HCT116 (cell line): ENCODE measurements around the gene TCEA2.

Experiments used
- CEBPB ChIP-seq: IDR thresholded peaks from 2 replicates; pipeline ENCODE4 v1.6.1; 2012; ENCODE audit warnings: low read depth
- EGR1 ChIP-seq: IDR thresholded peaks from 2 replicates; pipeline ENCODE4 v1.6.1; 2012; ENCODE audit warnings: low read depth
- ELF1 ChIP-seq: IDR thresholded peaks from 2 replicates; pipeline ENCODE4 v1.6.1; 2012; ENCODE audit warnings: low read depth, borderline replicate concordance
- POLR2A ChIP-seq: IDR thresholded peaks from 2 replicates; pipeline ENCODE4 v1.7.0; 2011; ENCODE audit warnings: borderline replicate concordance; ENCODE audit not compliant: insufficient read depth, insufficient read length; ENCODE audit errors: extremely low read depth
- POLR2AphosphoS5 ChIP-seq: IDR thresholded peaks from 2 replicates; pipeline ENCODE4 v1.6.1; 2011; ENCODE audit warnings: mild to moderate bottlenecking, low read depth, low read length, moderate library complexity
- RAD21 ChIP-seq: IDR thresholded peaks from 2 replicates; pipeline ENCODE4 v1.6.1; 2012; ENCODE audit warnings: low read depth, mild to moderate bottlenecking
- SIN3A ChIP-seq: IDR thresholded peaks from 2 replicates; pipeline ENCODE4 v1.6.1; 2012; ENCODE audit warnings: low read depth
- SRF ChIP-seq: IDR thresholded peaks from 2 replicates; pipeline ENCODE4 v1.6.1; 2012; ENCODE audit warnings: low read depth
- YY1 ChIP-seq: IDR thresholded peaks from 2 replicates; pipeline ENCODE4 v1.6.1; 2011; ENCODE audit warnings: low read length, low read depth, moderate library complexity, mild to moderate bottlenecking; ENCODE audit not compliant: insufficient replicate concordance; ENCODE audit errors: extremely low read depth
- TF ChIP-seq, protein P1 (sequence below), 3 experiments: fragments of 200-600 bp in 1 of 3; sonication (generic) in 1 of 3; IDR thresholded peaks in 2 of 3; conservative IDR thresholded peaks in 1 of 3; 2 replicates each; pipeline ENCODE4 v1.5.1; 2012 to 2017; ENCODE audit warnings: low read depth in 2 of 3, low read length in 2 of 3, antibody characterized with exemption in 1 of 3, borderline replicate concordance in 1 of 3, control low read depth in 1 of 3, mild to moderate bottlenecking in 1 of 3, mixed read lengths in 1 of 3, mixed run types in 1 of 3, moderate library complexity in 1 of 3; ENCODE audit not compliant: insufficient read depth in 1 of 3
- TF ChIP-seq, protein P2 (sequence below): IDR thresholded peaks from 2 replicates; pipeline ENCODE4 v1.6.1; 2012
- TF ChIP-seq, protein P3 (sequence below): IDR thresholded peaks from 2 replicates; pipeline ENCODE4 v1.6.1; 2012; ENCODE audit warnings: low read depth
- TF ChIP-seq, protein P4 (sequence below): IDR thresholded peaks from 2 replicates; pipeline ENCODE4 v1.6.1; 2011; ENCODE audit warnings: mild to moderate bottlenecking, low read length, moderate library complexity; ENCODE audit not compliant: insufficient replicate concordance; ENCODE audit errors: extremely low read depth

DNA sequence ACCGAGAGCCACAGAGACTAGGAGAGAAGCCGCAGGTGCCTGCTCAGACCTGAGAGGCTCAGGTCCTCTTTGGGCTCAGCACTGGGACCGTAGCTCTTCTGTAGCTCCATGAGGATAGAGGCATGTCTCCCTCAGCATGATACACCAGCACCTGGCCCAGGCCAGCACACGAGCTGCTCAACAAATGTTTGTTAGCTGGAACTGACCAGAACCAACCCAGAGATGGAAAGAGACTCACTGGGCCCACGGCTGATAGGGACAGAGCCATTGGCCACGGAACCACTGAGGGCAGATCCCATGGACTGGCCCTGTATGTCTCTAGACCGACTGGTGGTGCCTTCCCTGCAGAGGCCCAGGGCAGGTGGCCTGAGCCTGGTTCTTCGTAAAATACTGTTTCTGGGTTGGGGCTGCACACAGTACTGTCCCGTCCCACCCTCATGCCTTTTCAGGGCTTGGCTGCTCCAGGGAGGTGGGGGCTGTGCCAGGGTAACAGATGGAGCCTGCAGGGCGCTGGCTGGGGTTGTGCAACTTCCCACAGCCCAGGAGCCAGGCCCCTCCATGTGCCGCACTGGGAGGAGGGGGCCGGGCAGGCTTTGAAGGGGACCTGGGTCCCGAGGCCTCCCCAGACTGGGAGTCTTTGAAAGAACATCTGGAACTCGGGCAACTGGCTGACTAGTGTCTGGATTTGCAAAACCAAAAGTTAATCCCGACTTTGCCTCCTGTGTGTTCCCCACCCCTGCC, 21.8 kb upstream of the TCEA2 start:
- TF ChIP-seq, protein P1, sequence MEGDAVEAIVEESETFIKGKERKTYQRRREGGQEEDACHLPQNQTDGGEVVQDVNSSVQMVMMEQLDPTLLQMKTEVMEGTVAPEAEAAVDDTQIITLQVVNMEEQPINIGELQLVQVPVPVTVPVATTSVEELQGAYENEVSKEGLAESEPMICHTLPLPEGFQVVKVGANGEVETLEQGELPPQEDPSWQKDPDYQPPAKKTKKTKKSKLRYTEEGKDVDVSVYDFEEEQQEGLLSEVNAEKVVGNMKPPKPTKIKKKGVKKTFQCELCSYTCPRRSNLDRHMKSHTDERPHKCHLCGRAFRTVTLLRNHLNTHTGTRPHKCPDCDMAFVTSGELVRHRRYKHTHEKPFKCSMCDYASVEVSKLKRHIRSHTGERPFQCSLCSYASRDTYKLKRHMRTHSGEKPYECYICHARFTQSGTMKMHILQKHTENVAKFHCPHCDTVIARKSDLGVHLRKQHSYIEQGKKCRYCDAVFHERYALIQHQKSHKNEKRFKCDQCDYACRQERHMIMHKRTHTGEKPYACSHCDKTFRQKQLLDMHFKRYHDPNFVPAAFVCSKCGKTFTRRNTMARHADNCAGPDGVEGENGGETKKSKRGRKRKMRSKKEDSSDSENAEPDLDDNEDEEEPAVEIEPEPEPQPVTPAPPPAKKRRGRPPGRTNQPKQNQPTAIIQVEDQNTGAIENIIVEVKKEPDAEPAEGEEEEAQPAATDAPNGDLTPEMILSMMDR (IDR thresholded peaks at IDR 0.05 in 2 of 3, conservative IDR thresholded peaks at IDR 0.05 in 1 of 3; ENCODE audit: borderline replicate concordance in 1 of 3, insufficient read depth in 1 of 3, low read depth in 2 of 3, low read length in 2 of 3), result no peak
- TF ChIP-seq YY1, result no peak
- TF ChIP-seq POLR2A, result no peak
- TF ChIP-seq EGR1, result no peak
- no peak for TF ChIP-seq SRF
- TF ChIP-seq CEBPB, result no peak
- TF ChIP-seq POLR2AphosphoS5, result no peak
- TF ChIP-seq, protein P2, sequence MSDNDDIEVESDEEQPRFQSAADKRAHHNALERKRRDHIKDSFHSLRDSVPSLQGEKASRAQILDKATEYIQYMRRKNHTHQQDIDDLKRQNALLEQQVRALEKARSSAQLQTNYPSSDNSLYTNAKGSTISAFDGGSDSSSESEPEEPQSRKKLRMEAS, result no peak
- TF ChIP-seq RAD21, result no peak
- TF ChIP-seq, protein P3, sequence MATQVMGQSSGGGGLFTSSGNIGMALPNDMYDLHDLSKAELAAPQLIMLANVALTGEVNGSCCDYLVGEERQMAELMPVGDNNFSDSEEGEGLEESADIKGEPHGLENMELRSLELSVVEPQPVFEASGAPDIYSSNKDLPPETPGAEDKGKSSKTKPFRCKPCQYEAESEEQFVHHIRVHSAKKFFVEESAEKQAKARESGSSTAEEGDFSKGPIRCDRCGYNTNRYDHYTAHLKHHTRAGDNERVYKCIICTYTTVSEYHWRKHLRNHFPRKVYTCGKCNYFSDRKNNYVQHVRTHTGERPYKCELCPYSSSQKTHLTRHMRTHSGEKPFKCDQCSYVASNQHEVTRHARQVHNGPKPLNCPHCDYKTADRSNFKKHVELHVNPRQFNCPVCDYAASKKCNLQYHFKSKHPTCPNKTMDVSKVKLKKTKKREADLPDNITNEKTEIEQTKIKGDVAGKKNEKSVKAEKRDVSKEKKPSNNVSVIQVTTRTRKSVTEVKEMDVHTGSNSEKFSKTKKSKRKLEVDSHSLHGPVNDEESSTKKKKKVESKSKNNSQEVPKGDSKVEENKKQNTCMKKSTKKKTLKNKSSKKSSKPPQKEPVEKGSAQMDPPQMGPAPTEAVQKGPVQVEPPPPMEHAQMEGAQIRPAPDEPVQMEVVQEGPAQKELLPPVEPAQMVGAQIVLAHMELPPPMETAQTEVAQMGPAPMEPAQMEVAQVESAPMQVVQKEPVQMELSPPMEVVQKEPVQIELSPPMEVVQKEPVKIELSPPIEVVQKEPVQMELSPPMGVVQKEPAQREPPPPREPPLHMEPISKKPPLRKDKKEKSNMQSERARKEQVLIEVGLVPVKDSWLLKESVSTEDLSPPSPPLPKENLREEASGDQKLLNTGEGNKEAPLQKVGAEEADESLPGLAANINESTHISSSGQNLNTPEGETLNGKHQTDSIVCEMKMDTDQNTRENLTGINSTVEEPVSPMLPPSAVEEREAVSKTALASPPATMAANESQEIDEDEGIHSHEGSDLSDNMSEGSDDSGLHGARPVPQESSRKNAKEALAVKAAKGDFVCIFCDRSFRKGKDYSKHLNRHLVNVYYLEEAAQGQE, result no peak
- no peak for TF ChIP-seq SIN3A
- no peak for TF ChIP-seq ELF1
- TF ChIP-seq, protein P4, sequence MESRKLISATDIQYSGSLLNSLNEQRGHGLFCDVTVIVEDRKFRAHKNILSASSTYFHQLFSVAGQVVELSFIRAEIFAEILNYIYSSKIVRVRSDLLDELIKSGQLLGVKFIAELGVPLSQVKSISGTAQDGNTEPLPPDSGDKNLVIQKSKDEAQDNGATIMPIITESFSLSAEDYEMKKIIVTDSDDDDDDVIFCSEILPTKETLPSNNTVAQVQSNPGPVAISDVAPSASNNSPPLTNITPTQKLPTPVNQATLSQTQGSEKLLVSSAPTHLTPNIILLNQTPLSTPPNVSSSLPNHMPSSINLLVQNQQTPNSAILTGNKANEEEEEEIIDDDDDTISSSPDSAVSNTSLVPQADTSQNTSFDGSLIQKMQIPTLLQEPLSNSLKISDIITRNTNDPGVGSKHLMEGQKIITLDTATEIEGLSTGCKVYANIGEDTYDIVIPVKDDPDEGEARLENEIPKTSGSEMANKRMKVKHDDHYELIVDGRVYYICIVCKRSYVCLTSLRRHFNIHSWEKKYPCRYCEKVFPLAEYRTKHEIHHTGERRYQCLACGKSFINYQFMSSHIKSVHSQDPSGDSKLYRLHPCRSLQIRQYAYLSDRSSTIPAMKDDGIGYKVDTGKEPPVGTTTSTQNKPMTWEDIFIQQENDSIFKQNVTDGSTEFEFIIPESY, result no peak
